HepG2 (cell line): ENCODE measurements around the gene SMNDC1. TPM values are rescaled to one million over a fixed set of nuclear protein-coding genes. Genes with fewer than 3 reads are reported as not detected.

ENCODE experiments used
- ATAC-seq: fragments of 200-7000 bp; cut with Tn5 transposase; 3 replicates; pipeline ENCODE4 v1.9.1; 2020; ENCODE audit warnings: mild to moderate bottlenecking, moderate library complexity
- BruUV-seq: library from RNA; stranded (reverse); fragments of 400-500 nt; replicated peaks from 2 replicates; lab custom pipeline; 2021; lab: Mats Ljungman, UMichigan
- CTCF ChIA-PET: fragments of 300-600 bp; formaldehyde crosslinking; extraction: SDS; loops from one replicate; lab custom pipeline; 2021; ENCODE audit warnings: low total read pairs, inconsistent platforms, low intra/inter-chr PET ratio; lab: Yijun Ruan, JAX
- POLR2A ChIA-PET: fragments of 350-600 bp; sonication (Branson Sonifier 250); formaldehyde crosslinking; loops from one replicate; lab custom pipeline; 2020; ENCODE audit warnings: antibody characterized with exemption, inconsistent platforms; lab: Yijun Ruan, JAX
- DNase-seq: peaks from one replicate; pipeline ENCODE4 v3.0.0-alpha.2; 2015; ENCODE audit warnings: low spot score
- FAIRE-seq: peaks from 3 replicates; lab custom pipeline; 2011; peaks lifted over from hg19 to GRCh38; lab: Jason Lieb, UNC
- H2AFZ ChIP-seq: one replicate; pipeline ENCODE4 v1.6.1; 2011; ENCODE audit warnings: low read length, inconsistent platforms
- H3K27ac ChIP-seq: fragments of 300-600 bp; 3 replicates; pipeline ENCODE4 v1.8.0; 2011; ENCODE audit warnings: mixed run types, mild to moderate bottlenecking, mixed read lengths, low read length, inconsistent platforms; ENCODE audit not compliant: insufficient read depth; ENCODE audit errors: extremely low read length
- H3K27me3 ChIP-seq, 2 experiments: fragments of 200-600 bp in 1 of 2; 2 replicates in 1 of 2; 3 replicates in 1 of 2; pipeline versions ENCODE4 v1.6.0 to v1.8.0; 2011; ENCODE audit warnings: low read length in 2 of 2, mild to moderate bottlenecking in 2 of 2, moderate library complexity in 2 of 2, inconsistent platforms in 1 of 2; ENCODE audit not compliant: insufficient read depth in 2 of 2, control insufficient read depth in 1 of 2
- H3K36me3 ChIP-seq, 2 experiments: fragments of 200-600 bp in 1 of 2; replicated peaks in 1 of 2; 2 replicates in 1 of 2; 3 replicates in 1 of 2; pipeline versions ENCODE4 v1.5.1 to v1.8.0; 2011; ENCODE audit warnings: low read length in 2 of 2, inconsistent platforms in 1 of 2; ENCODE audit not compliant: insufficient read depth in 2 of 2, control insufficient read depth in 1 of 2
- H3K4me1 ChIP-seq: 2 replicates; pipeline ENCODE4 v1.5.1; 2012; ENCODE audit warnings: low read length, inconsistent platforms; ENCODE audit not compliant: insufficient read depth
- H3K4me2 ChIP-seq: 2 replicates; pipeline ENCODE4 v1.6.0; 2011; ENCODE audit warnings: low read depth, low read length, inconsistent platforms
- H3K4me3 ChIP-seq, 3 experiments: fragments of 200-600 bp in 1 of 3; sonication (generic), shearing (Covaris generic) in 1 of 3; replicated peaks in 1 of 3; 2 replicates each; pipeline ENCODE4 v1.5.1; 2011 to 2016; ENCODE audit warnings: low read length in 3 of 3, inconsistent platforms in 2 of 3, low read depth in 2 of 3, mild to moderate bottlenecking in 2 of 3, control low read depth in 1 of 3, mixed read lengths in 1 of 3; ENCODE audit not compliant: insufficient read depth in 1 of 3
- H3K79me2 ChIP-seq: one replicate; pipeline ENCODE4 v1.6.1; 2011; ENCODE audit warnings: low read length, inconsistent platforms; ENCODE audit not compliant: insufficient read depth
- H3K9ac ChIP-seq: 2 replicates; pipeline ENCODE4 v1.6.0; 2011; ENCODE audit warnings: mild to moderate bottlenecking, low read depth, low read length, inconsistent platforms; ENCODE audit not compliant: insufficient read depth
- H3K9me3 ChIP-seq: 2 replicates; pipeline ENCODE4 v1.5.1; 2012; ENCODE audit warnings: mild to moderate bottlenecking, low read length
- H4K20me1 ChIP-seq: 2 replicates; pipeline ENCODE4 v1.6.0; 2011; ENCODE audit warnings: inconsistent platforms, mild to moderate bottlenecking, low read length, moderate library complexity; ENCODE audit not compliant: insufficient read depth
- ARID2 ChIP-seq: sonication (generic); formaldehyde crosslinking; IDR thresholded peaks from 2 replicates; pipeline ENCODE4 v1.8.1; 2022; ENCODE audit warnings: mild to moderate bottlenecking, missing genetic modification reagents, borderline replicate concordance
- KDM2A ChIP-seq: sonication (generic); formaldehyde crosslinking; IDR thresholded peaks from 2 replicates; pipeline ENCODE4 v1.4.0; 2020; ENCODE audit warnings: low read depth, missing genetic modification reagents, borderline replicate concordance
- MXD1 ChIP-seq: sonication (generic); formaldehyde crosslinking; IDR thresholded peaks from 2 replicates; pipeline ENCODE4 v1.4.0; 2020; ENCODE audit warnings: mild to moderate bottlenecking, missing genetic modification reagents
- NFYB ChIP-seq: sonication (generic); formaldehyde crosslinking; IDR thresholded peaks from 2 replicates; pipeline ENCODE4 v1.4.0; 2020; ENCODE audit warnings: missing genetic modification reagents
- PHF8 ChIP-seq: sonication (generic); formaldehyde crosslinking; IDR thresholded peaks from 2 replicates; pipeline ENCODE4 v1.5.0; 2020; ENCODE audit warnings: missing genetic modification reagents
- ZMAT5 ChIP-seq: sonication (generic); formaldehyde crosslinking; IDR thresholded peaks from 2 replicates; pipeline ENCODE4 v1.5.0; 2020; ENCODE audit warnings: mild to moderate bottlenecking, low read depth, missing genetic modification reagents, borderline replicate concordance
- ZNF335 ChIP-seq: sonication (generic); formaldehyde crosslinking; IDR thresholded peaks from 2 replicates; pipeline ENCODE4 v1.4.0; 2020; ENCODE audit warnings: missing genetic modification reagents
- ZNF350 ChIP-seq: sonication (generic); formaldehyde crosslinking; IDR thresholded peaks from 2 replicates; pipeline ENCODE4 v1.4.0; 2020; ENCODE audit warnings: mild to moderate bottlenecking, low read depth, missing genetic modification reagents, borderline replicate concordance
- ZNF546 ChIP-seq: sonication (generic); formaldehyde crosslinking; conservative IDR thresholded peaks from 2 replicates; pipeline ENCODE4 v1.8.1; 2023; ENCODE audit warnings: mild to moderate bottlenecking, missing genetic modification reagents
- ZNF704 ChIP-seq: sonication (generic); formaldehyde crosslinking; IDR thresholded peaks from 2 replicates; pipeline ENCODE4 v1.8.1; 2023; ENCODE audit warnings: mild to moderate bottlenecking, inconsistent platforms, moderate library complexity, missing genetic modification reagents, borderline replicate concordance
- WGBS: methylation state at CpG from one replicate; pipeline ENCODE4 v1.1.6; 2017; ENCODE audit warnings: low lambda C conversion rate; 5-methylcytosine and 5-hydroxymethylcytosine counted together
- in situ Hi-C: cut with HindIII; loops from 2 replicates; pipeline ENCODE4 v1.10.0; 2017; ENCODE audit warnings: low pct_unique_long_range_greater_than_20kb; ENCODE audit not compliant: extremely low pct_ligation_motif_present
- intact Hi-C: fragments of 100-400 bp; cut with micrococcal nuclease; formaldehyde crosslinking; loops from one replicate; pipeline ENCODE4 v1.10.0; 2022; ENCODE audit not compliant: unreplicated experiment
- polyA plus RNA-seq, 8 experiments: library from polyadenylated mRNA; depleted of rRNA in 3 of 8; stranded (reverse) in 7 of 8; unstranded in 1 of 8; fragments of >200 nt; fragmentation: Illumina TruSeq in 4 of 8; extraction: Trizol in 4 of 8; gene quantifications; 2 replicates each; pipeline versions ENCODE4 v1.2.1 to v1.2.3, GENCODE V29; 2011 to 2016; ENCODE audit warnings: low read depth in 4 of 8, missing spikeins in 1 of 8, mixed read lengths in 1 of 8; ENCODE audit not compliant: insufficient read depth in 1 of 8
- total RNA-seq, 5 experiments: library from RNA; depleted of rRNA; stranded (reverse); fragments of >200 nt; fragmentation: Illumina TruSeq; extraction: Trizol; gene quantifications; 2 replicates each; pipeline ENCODE4 v1.2.3, GENCODE V29; 2016; ENCODE audit warnings: low read depth in 1 of 5
- TF ChIP-seq, protein P1 (sequence below): sonication (generic); formaldehyde crosslinking; IDR thresholded peaks from 2 replicates; pipeline ENCODE4 v1.8.1; 2023; ENCODE audit warnings: mild to moderate bottlenecking, missing genetic modification reagents
- TF ChIP-seq, protein P2 (sequence below): sonication (generic); formaldehyde crosslinking; IDR thresholded peaks from 2 replicates; pipeline ENCODE4 v1.9.0; 2021; ENCODE audit warnings: missing genetic modification reagents, borderline replicate concordance
- TF ChIP-seq, protein P3 (sequence below): sonication (generic); formaldehyde crosslinking; IDR thresholded peaks from 2 replicates; pipeline ENCODE4 v1.4.0; 2020; ENCODE audit warnings: missing genetic modification reagents, mild to moderate bottlenecking, borderline replicate concordance
- TF ChIP-seq, protein P4 (sequence below), 2 experiments: fragments of 450-650 bp in 1 of 2; sonication (generic) in 1 of 2; formaldehyde crosslinking; IDR thresholded peaks; 2 replicates each; pipeline versions ENCODE4 v1.5.0 to v1.8.0; 2020 to 2022; ENCODE audit warnings: mild to moderate bottlenecking in 1 of 2, missing genetic modification reagents in 1 of 2

The SMNDC1 gene
- total and polyA plus RNA-seq, 2 of the 13 experiments (the other 11 are each of a cell fraction or from before 2014, with no cell fraction given), result 7.8 to 8.9 TPM

DNA sequence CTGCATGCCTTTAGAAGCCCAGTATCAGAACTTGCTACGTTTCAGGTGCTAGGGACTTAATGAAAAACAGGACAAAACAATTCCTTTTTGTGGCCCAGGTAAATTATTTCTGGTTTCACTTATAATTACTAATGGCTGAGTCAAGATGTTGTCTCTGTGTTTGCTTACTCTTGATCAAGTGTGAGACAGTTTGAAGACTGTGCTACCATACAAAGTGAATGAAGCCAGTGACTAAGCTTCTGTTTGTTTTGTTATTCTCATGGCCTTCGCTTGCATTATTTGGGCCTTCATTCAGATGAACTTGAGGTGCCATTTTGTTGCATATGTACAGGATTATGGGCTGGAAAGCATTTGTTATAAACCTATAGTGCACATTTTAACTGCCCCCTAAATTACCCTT is 17.9 kb downstream of the SMNDC1 start:
- Histone ChIP-seq H3K4me2 (no peak overlapping the region), H3K36me3 (peaks cover 10 to 32% of the 10 kb centered on the region in 2 experiments; a peak in 4 of 5 replicates), H3K79me2 (no peaks in the 10 kb centered on the region), H3K9ac (no peak overlapping the region), H3K27me3 (no peaks in the 10 kb centered on the region), H4K20me1 (no peaks in the 10 kb centered on the region), H3K27ac (no peak overlapping the region), H3K4me3 (no peak overlapping the region), H3K9me3 (no peaks in the 10 kb centered on the region), H3K4me1 (no peaks in the 10 kb centered on the region), H2AFZ (no peak overlapping the region)
- in situ Hi-C loops, result no loop called here
- ATAC-seq, result no peak
- no peak for DNase-seq
- ChIA-PET CTCF (no interaction called here), POLR2A (interaction anchor here (1.0 to 1.2 kb wide), 2 partner anchors 9 to 18 kb away, joined by 3 read pairs; partner anchors contain the start of gene SMNDC1)
- no TSS peak for BruUV-seq
- WGBS, result 98% methylated on average over 2 of the region's 2 CpGs
- intact Hi-C loops, result no loop called here
- no peak for FAIRE-seq
- TF ChIP-seq KDM2A (CRISPR knock-in tag) (no peak), NFYB (no peak), ZNF335 (CRISPR knock-in tag) (no peak), ZNF704 (no peak), ZMAT5 (CRISPR knock-in tag) (no peak), ARID2 (CRISPR knock-in tag) (no peak), ZNF350 (no peak), PHF8 (no peak), MXD1 (CRISPR knock-in tag) (no peak), ZNF546 (CRISPR knock-in tag) (no peak)
- TF ChIP-seq, protein P1, sequence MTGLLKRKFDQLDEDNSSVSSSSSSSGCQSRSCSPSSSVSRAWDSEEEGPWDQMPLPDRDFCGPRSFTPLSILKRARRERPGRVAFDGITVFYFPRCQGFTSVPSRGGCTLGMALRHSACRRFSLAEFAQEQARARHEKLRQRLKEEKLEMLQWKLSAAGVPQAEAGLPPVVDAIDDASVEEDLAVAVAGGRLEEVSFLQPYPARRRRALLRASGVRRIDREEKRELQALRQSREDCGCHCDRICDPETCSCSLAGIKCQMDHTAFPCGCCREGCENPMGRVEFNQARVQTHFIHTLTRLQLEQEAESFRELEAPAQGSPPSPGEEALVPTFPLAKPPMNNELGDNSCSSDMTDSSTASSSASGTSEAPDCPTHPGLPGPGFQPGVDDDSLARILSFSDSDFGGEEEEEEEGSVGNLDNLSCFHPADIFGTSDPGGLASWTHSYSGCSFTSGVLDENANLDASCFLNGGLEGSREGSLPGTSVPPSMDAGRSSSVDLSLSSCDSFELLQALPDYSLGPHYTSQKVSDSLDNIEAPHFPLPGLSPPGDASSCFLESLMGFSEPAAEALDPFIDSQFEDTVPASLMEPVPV (CRISPR knock-in tag), result no peak
- TF ChIP-seq, protein P2, sequence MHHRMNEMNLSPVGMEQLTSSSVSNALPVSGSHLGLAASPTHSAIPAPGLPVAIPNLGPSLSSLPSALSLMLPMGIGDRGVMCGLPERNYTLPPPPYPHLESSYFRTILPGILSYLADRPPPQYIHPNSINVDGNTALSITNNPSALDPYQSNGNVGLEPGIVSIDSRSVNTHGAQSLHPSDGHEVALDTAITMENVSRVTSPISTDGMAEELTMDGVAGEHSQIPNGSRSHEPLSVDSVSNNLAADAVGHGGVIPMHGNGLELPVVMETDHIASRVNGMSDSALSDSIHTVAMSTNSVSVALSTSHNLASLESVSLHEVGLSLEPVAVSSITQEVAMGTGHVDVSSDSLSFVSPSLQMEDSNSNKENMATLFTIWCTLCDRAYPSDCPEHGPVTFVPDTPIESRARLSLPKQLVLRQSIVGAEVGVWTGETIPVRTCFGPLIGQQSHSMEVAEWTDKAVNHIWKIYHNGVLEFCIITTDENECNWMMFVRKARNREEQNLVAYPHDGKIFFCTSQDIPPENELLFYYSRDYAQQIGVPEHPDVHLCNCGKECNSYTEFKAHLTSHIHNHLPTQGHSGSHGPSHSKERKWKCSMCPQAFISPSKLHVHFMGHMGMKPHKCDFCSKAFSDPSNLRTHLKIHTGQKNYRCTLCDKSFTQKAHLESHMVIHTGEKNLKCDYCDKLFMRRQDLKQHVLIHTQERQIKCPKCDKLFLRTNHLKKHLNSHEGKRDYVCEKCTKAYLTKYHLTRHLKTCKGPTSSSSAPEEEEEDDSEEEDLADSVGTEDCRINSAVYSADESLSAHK, result no peak
- TF ChIP-seq, protein P3, sequence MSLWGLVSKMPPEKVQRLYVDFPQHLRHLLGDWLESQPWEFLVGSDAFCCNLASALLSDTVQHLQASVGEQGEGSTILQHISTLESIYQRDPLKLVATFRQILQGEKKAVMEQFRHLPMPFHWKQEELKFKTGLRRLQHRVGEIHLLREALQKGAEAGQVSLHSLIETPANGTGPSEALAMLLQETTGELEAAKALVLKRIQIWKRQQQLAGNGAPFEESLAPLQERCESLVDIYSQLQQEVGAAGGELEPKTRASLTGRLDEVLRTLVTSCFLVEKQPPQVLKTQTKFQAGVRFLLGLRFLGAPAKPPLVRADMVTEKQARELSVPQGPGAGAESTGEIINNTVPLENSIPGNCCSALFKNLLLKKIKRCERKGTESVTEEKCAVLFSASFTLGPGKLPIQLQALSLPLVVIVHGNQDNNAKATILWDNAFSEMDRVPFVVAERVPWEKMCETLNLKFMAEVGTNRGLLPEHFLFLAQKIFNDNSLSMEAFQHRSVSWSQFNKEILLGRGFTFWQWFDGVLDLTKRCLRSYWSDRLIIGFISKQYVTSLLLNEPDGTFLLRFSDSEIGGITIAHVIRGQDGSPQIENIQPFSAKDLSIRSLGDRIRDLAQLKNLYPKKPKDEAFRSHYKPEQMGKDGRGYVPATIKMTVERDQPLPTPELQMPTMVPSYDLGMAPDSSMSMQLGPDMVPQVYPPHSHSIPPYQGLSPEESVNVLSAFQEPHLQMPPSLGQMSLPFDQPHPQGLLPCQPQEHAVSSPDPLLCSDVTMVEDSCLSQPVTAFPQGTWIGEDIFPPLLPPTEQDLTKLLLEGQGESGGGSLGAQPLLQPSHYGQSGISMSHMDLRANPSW (CRISPR knock-in tag), result no peak
- TF ChIP-seq, protein P4, sequence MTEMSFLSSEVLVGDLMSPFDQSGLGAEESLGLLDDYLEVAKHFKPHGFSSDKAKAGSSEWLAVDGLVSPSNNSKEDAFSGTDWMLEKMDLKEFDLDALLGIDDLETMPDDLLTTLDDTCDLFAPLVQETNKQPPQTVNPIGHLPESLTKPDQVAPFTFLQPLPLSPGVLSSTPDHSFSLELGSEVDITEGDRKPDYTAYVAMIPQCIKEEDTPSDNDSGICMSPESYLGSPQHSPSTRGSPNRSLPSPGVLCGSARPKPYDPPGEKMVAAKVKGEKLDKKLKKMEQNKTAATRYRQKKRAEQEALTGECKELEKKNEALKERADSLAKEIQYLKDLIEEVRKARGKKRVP (CRISPR knock-in tag; IDR thresholded peaks at IDR 0.05), result no peak
